Upper lobe of left lung (tissue), 6 donors: ENCODE measurements around the gene PTPRN2. TPM values are rescaled to one million over a fixed set of nuclear protein-coding genes. Genes with fewer than 3 reads are reported as not detected.

Source experiments
- ATAC-seq, 2 donors: fragments of 200-7000 bp; cut with Tn5 transposase; one replicate each; pipeline ENCODE4 v1.9.1; 2022; ENCODE audit warnings: mild to moderate bottlenecking in 2 of 2, moderate library complexity in 2 of 2; ENCODE audit not compliant: low FRiP score in 2 of 2
- DNase-seq, 2 donors: peaks; one replicate each; pipeline ENCODE4 v3.0.0-alpha.2; 2019 to 2020
- H3K27ac ChIP-seq, 4 donors: fragments of 200-600 bp; sonication (generic); one replicate each; pipeline ENCODE4 v1.5.1; 2016 to 2019
- H3K27me3 ChIP-seq, 4 donors: fragments of 200-600 bp; sonication (generic); one replicate each; pipeline ENCODE4 v1.5.1; 2017 to 2019
- H3K36me3 ChIP-seq, 4 donors: fragments of 200-600 bp; sonication (generic); one replicate each; pipeline ENCODE4 v1.5.1; 2016 to 2019
- H3K4me1 ChIP-seq, 4 donors: fragments of 200-600 bp; sonication (generic); one replicate each; pipeline ENCODE4 v1.5.1; 2018 to 2019
- H3K4me3 ChIP-seq, 4 donors: fragments of 200-600 bp; sonication (generic); one replicate each; pipeline ENCODE4 v1.5.1; 2017 to 2019; ENCODE audit warnings: mild to moderate bottlenecking in 2 of 4, moderate library complexity in 1 of 4
- H3K9me3 ChIP-seq, 4 donors: fragments of 200-600 bp; sonication (generic); one replicate each; pipeline ENCODE4 v1.5.1; 2018 to 2019
- CTCF ChIP-seq, 6 experiments: fragments of 450-650 bp in 4 of 6; fragments of 200-600 bp in 2 of 6; sonication (generic) in 2 of 6; IDR thresholded peaks; one replicate each; pipeline ENCODE4 v1.5.1; 2016 to 2019; ENCODE audit warnings: antibody characterized with exemption in 6 of 6
- EP300 ChIP-seq, 4 donors: sonication (generic); formaldehyde crosslinking; IDR thresholded peaks; one replicate each; pipeline ENCODE4 v1.5.1; 2017; ENCODE audit warnings: antibody characterized with exemption in 4 of 4, control low read depth in 2 of 4
- POLR2A ChIP-seq, 4 donors: fragments of 450-650 bp; IDR thresholded peaks; one replicate each; pipeline ENCODE4 v1.5.1; 2016 to 2017; ENCODE audit warnings: antibody characterized with exemption in 4 of 4, mild to moderate bottlenecking in 2 of 4
- POLR2AphosphoS5 ChIP-seq, 2 donors: sonication (generic); formaldehyde crosslinking; IDR thresholded peaks; one replicate each; pipeline ENCODE4 v1.5.1; 2017; ENCODE audit warnings: antibody characterized with exemption in 2 of 2
- WGBS, 2 donors: methylation state at CpG; one replicate each; pipeline ENCODE4 v1.1.5; 2017 to 2018; 5-methylcytosine and 5-hydroxymethylcytosine counted together
- total RNA-seq, 6 donors: library from RNA; depleted of rRNA in 4 of 6; stranded (reverse); fragments of >200 nt in 4 of 6; gene quantifications; one replicate each; pipeline versions ENCODE4 v1.1.0 to v1.2.1, GENCODE V29; 2016 to 2021
- donor health status: DM: no; HTN: no; CAD: no; lungs with moderate emphysema.
- donor health status: DM: no; HTN: yes; CAD: no; lungs with severe emphysema.

Gene PTPRN2
- total RNA-seq, 6 donors from 2014 or later: 3.3 to 7.9 (median 5.2) TPM

GRCh38 chr7:157830331-157830730 is 757.3 kb downstream of the PTPRN2 start:
- Histone ChIP-seq H3K27ac (no peak overlapping the region), H3K9me3 (no peaks in the 10 kb centered on the region), H3K4me1 (no peaks in the 10 kb centered on the region), H3K4me3 (no peak overlapping the region), H3K27me3 (no peaks in the 10 kb centered on the region), H3K36me3 (no peaks in the 10 kb centered on the region)
- no peak for TF ChIP-seq EP300 (IDR thresholded peaks at IDR 0.05)
- TF ChIP-seq CTCF (IDR thresholded peaks at IDR 0.05): no peak
- no peak for ATAC-seq
- DNase-seq: no peak
- 69 to 83% methylated on average over 2 to 13 of the region's 13 CpGs for WGBS, 2 donors

- TF ChIP-seq EP300 (IDR thresholded peaks at IDR 0.05) (no peak), POLR2AphosphoS5 (IDR thresholded peaks at IDR 0.05) (no peak)
- Histone ChIP-seq H3K27ac (no peak overlapping the region), H3K9me3 (no peaks in the 10 kb centered on the region), H3K4me1 (no peaks in the 10 kb centered on the region), H3K36me3 (no peaks in the 10 kb centered on the region), H3K4me3 (no peak overlapping the region), H3K27me3 (no peaks in the 10 kb centered on the region)
- DNase-seq (no peak), ATAC-seq (no peak)
- WGBS, 2 donors: 74 to 93% methylated on average over 7 to 12 of the region's 15 CpGs
Observed at GRCh38 chr7:157829491-157829890, 758.1 kb downstream of the PTPRN2 start.

- no peak for ATAC-seq
- no peak overlapping the region for H3K4me3 ChIP-seq
- no peak for DNase-seq
- TF ChIP-seq CTCF (IDR thresholded peaks at IDR 0.05) (no peak), POLR2AphosphoS5 (IDR thresholded peaks at IDR 0.05) (no peak), EP300 (IDR thresholded peaks at IDR 0.05) (no peak), POLR2A (IDR thresholded peaks at IDR 0.05) (no peak)
- no peaks in the 10 kb centered on the region for H3K9me3 ChIP-seq
- 91 to 94% methylated on average over 14 of the region's 14 CpGs for WGBS, 2 donors
- no peak overlapping the region for H3K27ac ChIP-seq
- no peaks in the 10 kb centered on the region for H3K36me3 ChIP-seq
- H3K27me3 ChIP-seq: no peaks in the 10 kb centered on the region
- no peaks in the 10 kb centered on the region for H3K4me1 ChIP-seq
Observed at GRCh38 chr7:157828881-157829280, 758.7 kb downstream of the PTPRN2 start.

GRCh38 chr7:157828190-157828589 is 759.4 kb downstream of the PTPRN2 start:
- Histone ChIP-seq H3K27ac (no peak overlapping the region), H3K9me3 (no peaks in the 10 kb centered on the region), H3K36me3 (no peaks in the 10 kb centered on the region), H3K4me3 (no peak overlapping the region), H3K4me1 (no peaks in the 10 kb centered on the region), H3K27me3 (no peaks in the 10 kb centered on the region)
- WGBS, 2 donors: 87 to 88% methylated on average over 13 of the region's 13 CpGs
- no peak for DNase-seq
- no peak for ATAC-seq
- TF ChIP-seq POLR2AphosphoS5 (IDR thresholded peaks at IDR 0.05) (no peak), POLR2A (IDR thresholded peaks at IDR 0.05) (no peak), EP300 (IDR thresholded peaks at IDR 0.05) (no peak), CTCF (IDR thresholded peaks at IDR 0.05) (no peak)

GRCh38 chr7:157827863-157828160 is 759.8 kb downstream of the PTPRN2 start:
- Histone ChIP-seq H3K4me3 (no peak overlapping the region), H3K36me3 (no peaks in the 10 kb centered on the region), H3K9me3 (no peaks in the 10 kb centered on the region), H3K4me1 (no peaks in the 10 kb centered on the region), H3K27ac (no peak overlapping the region), H3K27me3 (no peaks in the 10 kb centered on the region)
- no peak for TF ChIP-seq EP300 (IDR thresholded peaks at IDR 0.05)
- no peak for TF ChIP-seq POLR2AphosphoS5 (IDR thresholded peaks at IDR 0.05)
- no peak for TF ChIP-seq POLR2A (IDR thresholded peaks at IDR 0.05)
- no peak for TF ChIP-seq CTCF (IDR thresholded peaks at IDR 0.05)
- 65 to 82% methylated on average over 9 to 10 of the region's 10 CpGs for WGBS, 2 donors
- DNase-seq (no peak), ATAC-seq (no peak)
